Stimulated activated CD4-positive, alpha-beta T cell treated with anti-CD3 and anti-CD28 coated beads, TNF-alpha, amount 100 ng/mL, for 24 hours (primary cell): ENCODE measurements around the gene ZNHIT2.
"Not testable (repeated sequence)": the region's sequence is repeated elsewhere in the genome, so short reads cannot be mapped to it uniquely, and the experiment has no call there.

Experiments
- DNase-seq, 3 experiments: peaks; one replicate each; pipeline ENCODE4 v3.0.0-alpha.2; 2020; ENCODE audit warnings: low read depth in 3 of 3

Gene ZNHIT2

DNA sequence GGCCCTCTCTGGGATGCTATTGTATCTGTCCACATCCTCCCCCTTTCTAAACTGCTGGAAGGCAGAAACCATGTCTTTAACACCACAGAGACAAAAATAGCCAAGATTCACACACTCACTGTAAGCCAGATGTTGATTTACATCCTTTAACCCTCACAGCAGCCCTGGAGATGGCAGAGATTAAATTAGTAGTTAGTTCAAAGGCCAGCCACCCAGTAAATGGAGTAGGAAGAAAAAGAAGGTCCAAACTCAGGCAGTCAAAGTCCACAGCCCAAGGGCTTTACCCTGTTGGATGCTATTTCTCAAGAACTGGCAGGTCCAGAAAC is 2.1 kb upstream of the ZNHIT2 start:
- no peak for DNase-seq

DNA sequence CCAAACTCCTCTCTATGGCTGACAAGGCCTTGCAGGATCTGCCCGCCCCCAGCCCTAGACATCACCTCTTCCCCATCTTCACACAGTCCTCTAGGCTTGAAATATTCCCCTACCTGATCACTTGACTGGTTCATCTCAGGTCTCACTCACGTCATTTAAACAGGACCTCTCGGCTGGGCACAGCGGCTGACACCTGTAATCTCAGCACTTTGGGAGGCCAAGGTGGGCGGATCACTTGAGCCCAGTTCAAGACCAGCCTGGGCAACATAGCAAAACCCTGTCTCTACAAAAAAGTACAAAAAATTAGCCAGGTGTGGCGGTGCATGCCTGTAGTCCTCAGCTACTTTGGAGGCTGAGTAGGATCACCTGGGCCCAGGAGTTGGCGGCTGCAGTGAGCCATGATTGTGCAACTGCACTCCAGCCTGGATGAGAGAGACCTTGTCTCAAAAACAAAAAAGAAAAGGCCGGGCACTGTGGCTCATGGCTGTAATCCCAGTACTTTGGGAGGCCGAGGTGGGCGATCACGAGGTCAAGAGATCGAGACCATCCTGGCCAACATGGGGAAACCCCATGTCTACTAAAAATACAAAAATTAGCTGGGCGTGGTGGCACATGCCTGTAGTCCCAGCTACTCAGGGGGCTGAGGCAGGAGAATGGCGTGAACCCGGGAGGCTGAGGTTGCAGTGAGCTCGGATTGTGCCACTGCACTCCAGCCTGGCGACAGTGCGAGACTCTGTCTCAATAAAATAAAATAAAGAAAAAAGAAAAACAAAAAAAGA is 1.6 kb upstream of the ZNHIT2 start:
- not testable (repeated sequence) for DNase-seq

DNA sequence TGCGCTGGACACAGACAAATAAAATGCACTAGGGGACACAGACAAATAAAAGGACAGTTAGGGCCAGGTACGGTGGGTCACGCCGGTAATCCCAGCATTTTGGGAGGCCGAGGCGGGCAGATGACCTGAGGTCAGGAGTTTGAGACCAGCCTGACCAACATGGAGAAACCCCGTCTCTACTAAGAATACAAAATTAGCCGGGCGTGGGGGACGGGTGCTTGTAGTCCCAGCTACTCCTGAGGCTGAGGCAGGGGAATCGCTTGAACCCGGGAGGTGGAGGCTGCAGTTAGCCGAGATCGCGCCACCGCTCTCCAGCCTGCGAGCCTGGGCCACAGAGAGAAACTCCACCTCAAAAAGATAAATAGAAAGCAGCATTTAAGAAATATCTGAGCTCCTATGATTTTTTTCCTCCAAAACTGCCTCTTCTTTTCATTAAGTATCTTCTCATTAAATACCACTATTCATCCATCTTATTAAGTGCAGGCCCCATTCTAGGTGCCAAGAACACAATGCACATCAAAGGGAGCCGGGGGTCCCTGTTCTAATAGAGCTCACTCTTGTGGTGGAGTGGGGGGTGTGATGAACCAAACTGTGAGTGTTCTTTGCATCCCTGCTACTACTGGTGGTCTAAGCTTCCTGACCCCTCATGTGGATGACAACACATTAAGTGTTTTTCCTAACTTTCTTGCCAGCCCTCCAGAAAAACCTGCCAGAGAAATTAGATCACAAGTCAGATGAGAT is 766 bp upstream of the ZNHIT2 start:
- no peak for DNase-seq

DNA sequence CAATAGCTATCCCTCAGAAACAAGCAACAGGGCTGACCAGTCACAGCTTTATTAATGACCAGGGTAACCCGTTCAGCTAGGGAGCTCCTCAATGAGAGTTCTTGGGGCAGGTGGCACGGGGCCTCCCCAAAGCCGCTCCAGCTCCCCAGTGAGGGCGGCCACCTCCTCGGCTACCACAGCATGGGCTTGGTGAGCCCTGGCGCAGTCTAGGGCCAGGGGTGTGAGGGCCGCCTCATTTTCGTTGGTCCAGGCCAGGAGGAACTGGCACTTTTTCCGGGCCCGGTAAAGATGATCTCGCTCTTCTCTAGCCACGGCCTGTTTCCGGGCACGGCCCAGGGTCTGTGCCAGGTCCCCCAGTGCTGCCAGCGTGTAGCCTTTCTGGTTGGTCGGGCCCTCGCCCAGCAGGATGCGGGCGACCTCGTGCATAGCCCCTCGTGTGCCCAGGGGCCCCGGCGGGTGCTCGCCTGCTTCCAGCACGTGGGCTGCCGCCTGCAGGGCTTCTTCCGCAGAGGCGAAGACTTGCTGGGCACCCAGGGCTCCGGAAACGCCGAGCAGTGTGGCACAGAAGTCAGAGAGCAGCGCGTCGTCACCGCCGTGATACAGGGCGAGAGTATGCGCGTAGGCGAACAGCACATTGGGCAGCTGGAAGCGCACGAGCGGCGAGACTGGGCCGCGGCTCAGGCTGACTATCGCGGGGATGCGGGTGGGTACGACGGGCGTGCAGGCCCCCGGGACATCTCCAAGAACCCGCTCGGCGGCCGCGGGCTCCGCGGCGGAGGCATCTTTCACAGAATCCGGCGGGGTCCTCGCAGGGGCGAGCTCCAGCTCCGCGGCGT is 913 bp downstream of the ZNHIT2 start:
- DNase-seq: peak in 1 of 3 experiments; percentile 60

DNA sequence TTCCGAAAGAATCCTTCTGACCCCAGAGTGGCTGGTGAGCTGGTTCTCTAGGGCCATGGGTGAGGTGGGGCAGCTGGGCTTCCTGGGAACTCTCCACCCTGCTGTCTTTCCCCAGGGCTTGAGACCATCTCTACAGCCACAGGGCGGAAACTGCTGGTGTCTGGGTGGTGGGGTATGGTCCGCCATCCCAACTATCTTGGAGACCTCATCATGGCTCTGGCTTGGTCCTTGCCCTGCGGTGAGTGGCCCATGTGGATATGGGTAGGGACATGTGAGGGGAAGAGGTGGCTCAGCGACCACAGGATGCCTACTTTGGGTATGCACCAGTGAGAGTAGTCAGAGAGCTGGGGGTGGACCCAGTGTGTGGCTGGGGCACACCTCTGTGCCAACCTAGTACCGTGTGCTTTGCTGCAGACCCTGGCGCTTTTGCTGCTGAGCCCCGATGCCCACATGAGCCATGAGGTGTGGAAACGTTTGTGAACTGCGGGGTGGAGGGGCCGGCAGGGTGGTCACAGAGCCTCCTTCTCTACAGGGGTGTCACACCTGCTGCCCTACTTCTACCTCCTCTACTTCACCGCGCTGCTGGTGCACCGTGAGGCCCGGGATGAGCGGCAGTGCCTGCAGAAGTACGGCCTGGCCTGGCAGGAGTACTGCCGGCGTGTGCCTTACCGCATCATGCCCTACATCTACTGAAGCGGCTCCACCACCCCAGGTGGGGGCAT is 2.0 kb downstream of the ZNHIT2 start:
- DNase-seq: no peak

DNA sequence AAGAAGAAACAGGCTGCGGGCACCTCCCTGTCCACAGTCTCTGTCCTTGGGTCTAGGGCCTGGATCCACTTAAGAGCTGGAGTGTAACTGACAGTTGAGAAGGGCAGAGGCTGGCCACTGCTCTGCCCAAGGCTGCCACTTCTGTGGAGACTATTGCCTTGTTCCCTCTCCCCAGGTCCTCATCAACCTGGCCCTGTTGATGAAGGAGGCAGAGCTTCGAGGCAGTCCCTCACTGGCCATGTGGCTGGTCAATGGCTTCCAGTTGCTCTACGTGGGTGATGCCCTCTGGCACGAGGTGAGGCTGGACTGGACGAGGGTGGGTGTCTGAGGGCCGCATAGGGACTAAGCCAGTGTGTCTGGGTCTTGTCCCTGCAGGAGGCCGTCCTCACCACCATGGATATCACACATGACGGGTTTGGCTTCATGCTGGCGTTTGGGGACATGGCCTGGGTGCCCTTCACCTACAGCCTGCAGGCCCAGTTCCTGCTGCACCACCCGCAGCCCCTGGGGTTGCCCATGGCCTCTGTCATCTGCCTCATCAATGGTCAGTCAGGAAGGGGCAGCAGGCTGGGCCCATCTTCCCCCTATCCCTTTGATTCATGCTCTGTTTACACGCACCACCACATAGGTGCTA is 2.8 kb downstream of the ZNHIT2 start:
- DNase-seq: no peak

DNA sequence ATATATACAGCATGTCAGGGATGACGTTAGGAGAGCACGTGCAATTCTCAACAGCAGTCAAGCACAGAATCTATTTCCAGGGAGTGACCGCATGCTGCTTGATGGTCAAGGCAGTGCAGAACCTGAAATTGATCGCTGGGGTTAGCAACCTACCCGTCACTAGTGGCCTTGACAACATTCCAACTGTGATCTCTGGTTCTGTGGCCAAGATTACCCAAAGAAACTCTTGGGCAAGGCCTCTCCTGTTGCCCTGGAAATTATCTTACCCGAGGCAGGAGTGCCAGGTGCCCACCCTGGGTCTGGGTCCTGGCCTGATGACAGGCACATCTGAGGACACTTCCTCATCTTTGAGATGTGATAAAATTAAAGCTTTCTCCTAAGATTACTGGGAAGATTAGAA is 3.7 kb downstream of the ZNHIT2 start:
- DNase-seq: no peak

DNA sequence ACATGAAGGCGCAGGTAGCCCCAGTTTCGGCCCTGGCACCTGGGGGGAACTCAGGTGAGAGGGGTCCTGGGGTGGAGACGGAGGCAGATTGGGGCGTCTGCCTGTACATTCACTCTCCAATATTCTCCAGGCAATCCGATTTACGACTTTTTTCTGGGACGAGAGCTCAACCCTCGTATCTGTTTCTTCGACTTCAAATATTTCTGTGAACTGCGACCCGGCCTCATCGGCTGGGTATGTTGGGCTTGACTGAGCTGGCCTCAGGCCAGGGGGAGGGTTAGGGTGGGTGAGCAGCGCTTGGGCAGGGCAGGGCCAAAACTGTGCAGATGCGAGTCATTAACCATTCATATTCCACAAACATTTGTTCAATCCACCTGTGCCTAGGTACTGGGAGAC is 4.1 kb downstream of the ZNHIT2 start:
- no peak for DNase-seq

DNA sequence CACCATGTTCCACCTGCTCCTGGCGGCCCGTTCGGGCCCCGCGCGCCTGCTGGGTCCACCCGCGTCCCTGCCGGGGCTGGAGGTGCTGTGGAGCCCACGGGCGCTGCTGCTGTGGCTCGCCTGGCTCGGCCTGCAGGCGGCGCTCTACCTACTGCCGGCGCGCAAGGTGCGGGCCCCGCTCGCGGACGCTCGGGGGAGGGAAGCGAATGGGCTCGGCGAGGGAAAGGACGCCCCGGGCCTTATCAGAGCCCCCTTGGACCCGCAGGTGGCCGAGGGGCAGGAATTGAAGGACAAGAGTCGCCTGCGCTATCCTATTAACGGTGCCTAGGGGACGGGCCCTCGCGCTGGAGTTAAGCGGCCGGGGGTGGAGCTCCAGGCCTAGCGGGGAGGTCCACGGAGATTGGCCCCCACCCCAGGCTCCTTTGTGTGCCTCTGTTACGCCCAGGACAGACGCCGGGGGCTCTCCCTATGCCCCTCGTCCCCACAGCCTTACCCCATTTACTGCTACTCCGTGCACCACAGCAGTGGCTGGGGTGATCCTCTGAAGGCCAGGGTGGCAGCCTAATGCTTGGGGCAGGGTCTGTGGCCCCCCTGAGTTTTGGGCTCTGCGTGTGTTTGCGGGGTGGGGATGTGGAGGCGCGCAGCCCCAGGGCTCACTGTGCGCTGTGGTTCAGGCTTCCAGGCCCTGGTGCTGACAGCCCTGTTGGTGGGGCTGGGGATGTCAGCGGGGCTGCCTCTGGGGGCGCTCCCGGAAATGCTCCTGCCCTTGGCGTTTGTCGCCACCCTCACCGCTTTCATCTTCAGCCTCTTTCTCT is 4.7 kb downstream of the ZNHIT2 start:
- peak in 2 of 3 experiments; percentile 50 to 70 for DNase-seq

DNA sequence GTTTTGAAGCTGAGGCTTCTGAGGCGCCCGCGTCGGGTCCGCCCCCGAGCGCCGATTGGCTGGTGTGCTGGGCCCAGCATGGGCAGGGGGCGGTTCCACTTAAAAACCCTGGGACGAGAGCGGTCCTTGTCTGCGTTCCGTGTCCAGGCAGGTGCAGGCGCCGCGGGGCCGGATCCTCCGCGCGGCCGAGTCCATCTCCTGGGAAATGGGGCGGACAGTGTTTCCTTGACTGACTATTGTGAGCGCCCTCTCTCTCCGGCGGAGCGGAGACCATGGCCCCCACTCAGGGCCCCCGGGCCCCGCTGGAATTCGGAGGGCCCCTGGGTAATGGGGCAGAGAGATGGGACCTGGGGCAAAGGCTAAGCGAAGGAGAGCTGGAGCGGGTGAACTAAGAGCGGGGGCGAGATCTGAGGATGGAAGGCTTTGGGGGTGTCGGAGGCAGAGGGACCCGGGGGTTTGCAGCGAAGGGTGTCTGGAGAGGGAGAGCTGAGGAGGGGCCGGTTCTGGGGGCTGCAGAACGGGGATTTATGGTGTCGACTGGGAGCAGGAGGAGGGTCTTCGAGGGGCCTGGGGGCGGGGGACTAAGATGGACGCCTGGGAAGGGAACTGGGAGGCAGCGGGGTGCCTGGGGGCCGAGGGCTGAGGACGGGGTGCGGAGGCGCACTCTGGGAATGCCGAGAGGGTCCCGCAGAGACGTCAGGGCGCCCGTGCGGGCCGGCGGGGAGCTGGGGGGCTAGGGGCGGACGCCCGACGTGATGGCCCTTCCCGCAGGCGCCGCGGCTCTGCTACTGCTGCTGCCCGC is 5.6 kb downstream of the ZNHIT2 start, which contains the start of gene TM7SF2:
Gene TM7SF2, plus strand, starts transcription at position 129 of the 802 bp plus-strand sequence. Its CDS starts 144 bp downstream, at position 273.
- DNase-seq: peak; percentile 86 to 96 (median 87)

DNA sequence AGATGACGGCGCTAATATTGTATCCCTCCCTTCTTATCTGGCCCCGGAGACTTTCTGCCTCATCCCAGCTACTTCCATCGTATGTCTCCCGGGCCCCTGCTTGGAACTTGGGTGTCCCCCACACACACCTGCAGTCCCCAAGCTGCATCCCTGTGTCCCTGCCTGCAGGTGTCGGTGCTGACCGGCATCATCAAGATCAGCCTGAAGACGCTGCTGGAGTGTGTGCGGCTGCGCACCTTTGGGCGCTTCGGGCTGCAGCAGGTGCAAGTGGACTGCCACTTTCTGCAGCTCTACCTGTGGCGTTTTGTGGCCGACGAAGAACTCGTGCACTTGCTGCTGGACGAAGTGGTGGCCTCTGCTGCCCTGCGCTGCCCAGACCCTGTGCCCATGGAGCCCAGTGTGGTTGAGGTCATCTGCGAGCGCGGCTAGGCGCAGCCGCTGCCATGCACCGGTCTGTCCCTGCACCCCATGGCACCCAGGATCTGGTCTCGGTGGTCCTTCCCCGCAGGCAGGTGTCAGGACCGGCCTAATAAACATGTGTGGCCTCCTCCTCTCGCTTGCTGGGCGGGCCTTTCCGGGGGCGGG is 6.2 kb downstream of the ZNHIT2 start:
- DNase-seq: no peak

DNA sequence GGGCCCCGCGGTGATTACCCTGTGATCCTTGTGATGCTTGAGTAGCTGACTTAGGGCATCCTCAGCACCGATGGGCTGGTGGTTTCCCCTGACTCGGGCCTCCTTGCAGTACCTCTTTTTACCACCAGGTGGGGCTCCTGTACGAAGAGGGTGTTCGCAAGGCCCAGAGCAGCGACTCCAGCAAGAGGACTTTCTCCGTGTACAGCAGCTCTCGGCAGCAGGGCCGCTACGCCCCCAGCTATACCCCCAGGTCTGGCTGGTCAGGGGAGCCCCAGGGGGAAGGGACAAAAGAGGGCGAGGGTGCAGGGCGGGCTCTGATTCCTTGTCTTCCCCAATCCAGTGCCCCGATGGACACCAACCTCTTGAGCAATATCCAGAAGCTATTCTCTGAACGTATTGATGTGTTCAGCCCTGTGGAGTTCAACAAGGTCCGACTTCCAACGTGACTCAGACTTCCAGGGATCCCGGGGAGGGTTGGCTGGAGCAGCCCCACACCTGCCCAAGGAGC is 7.1 kb downstream of the ZNHIT2 start:
- peak; percentile 91 to 95 (median 94) for DNase-seq

DNA sequence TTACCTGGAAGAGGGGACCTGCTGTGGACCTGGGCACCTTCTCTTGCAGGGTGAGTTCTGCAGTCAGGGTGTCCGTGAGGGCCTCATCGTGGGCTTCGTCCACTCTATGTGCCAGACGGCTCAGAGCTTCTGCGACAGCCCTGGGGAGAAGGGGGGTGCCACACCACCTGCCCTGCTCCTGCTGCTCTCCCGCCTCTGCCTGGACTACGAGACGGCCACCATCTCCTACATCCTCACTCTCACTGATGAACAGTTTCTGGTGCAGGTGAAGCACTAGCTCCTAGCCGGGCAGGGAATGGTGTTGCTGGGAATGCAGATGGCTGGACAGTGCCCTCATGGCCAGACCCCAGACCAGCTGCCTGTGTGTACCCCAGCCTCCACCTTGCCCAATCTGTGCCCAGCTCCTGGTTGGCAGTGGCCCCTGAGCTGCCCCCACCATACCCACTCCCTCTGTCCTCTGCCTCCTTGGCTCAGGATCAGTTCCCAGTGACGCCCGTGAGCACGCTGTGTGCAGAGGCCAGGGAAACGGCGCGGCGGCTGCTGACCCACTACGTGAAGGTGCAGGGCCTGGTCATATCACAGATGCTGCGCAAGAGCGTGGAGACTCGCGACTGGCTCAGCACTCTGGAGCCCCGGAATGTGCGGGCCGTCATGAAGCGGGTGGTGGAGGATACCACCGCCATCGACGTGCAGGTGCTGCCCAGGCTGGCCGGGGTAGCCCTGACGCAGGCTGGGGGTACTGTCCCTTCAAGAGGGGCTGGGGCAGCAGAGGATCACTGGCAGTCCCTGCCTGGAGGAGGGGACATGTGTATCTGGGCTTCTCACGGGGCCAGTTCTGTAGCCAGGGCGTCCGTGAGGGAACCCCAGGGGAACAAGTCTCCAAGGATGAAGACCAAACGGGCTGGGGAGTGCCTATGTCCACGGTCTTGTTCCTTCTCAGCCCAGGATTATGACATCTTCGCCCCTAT is 8.0 kb downstream of the ZNHIT2 start:
- DNase-seq: no peak

DNA sequence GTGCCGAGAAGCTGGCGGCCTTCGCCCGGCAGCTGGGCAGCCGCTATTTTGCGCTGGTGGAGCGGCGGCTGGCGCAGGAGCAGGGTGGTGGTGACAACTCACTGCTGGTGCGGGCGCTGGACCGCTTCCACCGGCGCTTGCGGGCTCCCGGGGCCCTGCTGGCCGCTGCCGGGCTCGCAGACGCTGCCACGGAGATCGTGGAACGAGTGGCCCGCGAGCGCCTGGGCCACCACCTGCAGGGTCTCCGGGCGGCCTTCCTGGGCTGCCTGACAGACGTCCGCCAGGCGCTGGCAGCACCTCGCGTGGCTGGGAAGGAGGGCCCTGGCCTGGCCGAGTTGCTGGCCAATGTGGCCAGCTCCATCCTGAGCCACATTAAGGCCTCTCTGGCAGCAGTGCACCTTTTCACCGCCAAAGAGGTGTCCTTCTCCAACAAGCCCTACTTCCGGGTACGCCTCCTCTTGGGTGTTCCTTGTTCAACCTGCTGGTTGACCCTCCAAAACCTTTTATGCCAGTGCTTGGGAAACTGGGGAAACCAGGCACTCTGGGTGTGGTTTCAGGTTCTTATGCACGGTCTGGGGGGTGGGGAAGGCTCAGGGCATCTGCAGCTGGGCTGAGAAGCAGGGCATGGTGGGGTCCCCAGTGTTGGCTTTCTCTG is 8.9 kb downstream of the ZNHIT2 start:
- DNase-seq: no peak

DNA sequence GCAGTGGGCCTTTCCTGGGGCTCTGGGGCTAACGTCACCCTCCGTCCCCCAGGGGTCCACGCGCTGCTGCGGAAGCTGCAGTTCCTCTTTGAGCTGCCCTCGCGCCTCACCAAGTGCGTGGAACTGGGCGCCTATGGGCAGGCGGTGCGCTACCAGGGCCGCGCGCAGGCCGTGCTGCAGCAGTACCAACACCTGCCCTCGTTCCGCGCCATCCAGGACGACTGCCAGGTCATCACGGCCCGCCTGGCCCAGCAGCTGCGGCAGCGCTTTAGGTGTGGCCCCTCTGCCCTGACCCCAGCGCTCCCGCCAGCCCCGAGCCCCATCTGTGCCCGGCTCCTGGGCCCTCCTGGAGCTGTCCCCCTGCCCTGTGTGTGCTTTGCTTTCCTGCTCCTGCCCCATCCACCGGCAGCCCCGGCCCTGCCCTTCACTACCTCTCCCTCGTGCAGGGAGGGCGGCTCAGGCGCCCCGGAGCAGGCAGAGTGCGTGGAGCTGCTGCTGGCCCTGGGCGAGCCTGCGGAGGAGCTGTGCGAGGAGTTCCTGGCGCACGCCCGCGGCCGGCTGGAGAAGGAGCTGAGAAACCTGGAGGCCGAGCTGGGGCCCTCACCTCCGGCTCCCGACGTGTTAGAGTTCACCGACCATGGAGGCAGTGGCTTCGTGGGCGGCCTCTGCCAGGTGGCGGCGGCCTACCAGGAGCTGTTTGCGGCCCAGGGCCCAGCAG is 9.6 kb downstream of the ZNHIT2 start:
- no peak for DNase-seq

DNA sequence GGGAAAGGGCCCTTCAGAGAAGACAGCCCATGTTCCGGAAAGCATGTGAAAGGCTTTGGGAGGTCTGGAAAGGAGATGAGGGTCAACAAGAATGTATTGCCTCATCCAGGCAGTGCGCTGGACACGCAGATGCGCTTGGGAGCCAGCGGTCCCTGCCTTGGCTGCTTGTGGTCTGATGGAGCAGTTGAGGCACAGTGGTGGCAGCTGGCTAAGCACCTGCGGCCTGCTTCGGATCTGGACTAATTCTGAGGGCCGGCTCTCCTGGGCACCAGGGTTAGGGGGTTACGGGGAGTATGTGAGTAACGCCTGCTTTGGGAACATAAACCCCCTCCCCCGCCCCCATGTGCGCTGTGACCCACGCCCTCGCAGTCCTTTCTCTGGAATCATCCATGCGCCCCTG is 10.4 kb downstream of the ZNHIT2 start:
- no peak for DNase-seq

DNA sequence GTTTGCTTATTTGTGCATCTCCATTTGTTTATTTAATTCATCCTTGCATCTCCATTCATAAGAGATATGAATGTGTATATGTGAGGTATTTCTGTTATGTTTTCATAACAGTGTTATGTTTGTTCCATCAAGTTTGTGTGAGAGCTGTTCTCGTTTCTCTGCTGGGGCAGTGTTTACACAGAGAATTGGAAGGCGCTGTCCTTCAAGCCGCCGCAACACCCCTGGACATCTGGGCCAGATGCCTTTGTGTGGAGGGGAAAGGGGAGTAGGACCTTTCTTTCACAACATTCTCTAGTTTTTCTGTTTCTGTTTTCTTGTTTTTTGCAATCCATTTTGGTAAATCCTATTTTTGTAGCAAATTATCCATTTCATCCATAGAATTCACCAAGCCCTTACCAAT is 12.9 kb downstream of the ZNHIT2 start:
- DNase-seq: no peak
